C1 segment of cervical spinal cord (tissue), 14 donors: ENCODE results near the gene FEV.

Source experiments
- DNase-seq, 14 donors: peaks; one replicate each; lab custom pipeline; 2025; lab: John Stamatoyannopoulos, UW

The FEV gene

DNA sequence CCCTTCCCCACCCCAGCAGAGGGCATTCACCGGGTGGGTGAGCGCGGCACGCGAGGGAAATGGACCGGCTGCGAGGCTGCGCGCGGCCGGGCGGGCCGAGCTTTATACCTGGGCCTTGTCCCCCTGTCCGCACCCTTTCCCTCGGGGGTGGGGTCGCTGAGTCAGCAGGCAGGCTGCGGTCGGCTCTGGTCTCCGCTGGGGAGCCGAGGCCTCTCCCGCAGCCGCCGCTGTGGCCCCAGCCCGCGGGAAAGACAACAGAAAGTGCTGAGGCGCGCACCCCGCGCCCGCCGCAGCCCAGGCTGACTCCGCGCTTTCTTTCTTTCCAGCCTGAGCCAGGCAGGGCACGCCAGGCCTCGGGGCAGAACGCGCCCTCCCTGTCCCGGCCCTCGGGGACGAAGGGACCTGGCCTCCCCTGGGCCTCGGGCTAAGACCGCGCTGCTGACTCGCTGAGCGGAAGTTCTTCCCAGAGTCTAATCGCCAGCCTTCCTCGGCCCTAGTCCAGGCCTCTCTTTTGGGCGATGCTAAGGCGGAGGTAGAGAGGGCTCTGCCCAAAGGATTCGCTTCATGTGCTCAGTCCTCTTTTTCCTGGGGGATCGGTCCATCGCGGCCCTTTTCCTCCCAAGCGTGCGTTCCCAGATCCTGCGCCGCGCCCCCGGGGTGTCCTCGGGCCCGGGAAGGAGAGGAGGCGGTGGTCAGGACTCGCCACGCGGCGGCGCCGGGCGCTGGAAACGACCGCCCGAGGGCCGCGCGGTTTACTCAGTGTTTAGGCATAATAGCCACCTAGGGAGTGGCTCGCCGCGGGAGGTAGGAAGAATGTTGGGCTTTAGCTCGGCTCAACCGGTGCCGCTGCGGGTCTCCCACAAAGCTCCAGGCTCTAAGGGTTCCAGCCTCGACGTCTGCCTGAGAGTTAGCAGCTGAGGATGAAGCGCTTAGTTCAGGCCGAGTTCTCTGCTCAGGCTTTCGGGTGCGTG lies 8.6 kb upstream of the FEV start, which contains the start of gene CRYBA2:
CRYBA2 (minus strand) TSS at position 78 of the 971 bp plus-strand sequence. CDS start 246 bp downstream, outside the sequence.
- no peak for DNase-seq

DNA sequence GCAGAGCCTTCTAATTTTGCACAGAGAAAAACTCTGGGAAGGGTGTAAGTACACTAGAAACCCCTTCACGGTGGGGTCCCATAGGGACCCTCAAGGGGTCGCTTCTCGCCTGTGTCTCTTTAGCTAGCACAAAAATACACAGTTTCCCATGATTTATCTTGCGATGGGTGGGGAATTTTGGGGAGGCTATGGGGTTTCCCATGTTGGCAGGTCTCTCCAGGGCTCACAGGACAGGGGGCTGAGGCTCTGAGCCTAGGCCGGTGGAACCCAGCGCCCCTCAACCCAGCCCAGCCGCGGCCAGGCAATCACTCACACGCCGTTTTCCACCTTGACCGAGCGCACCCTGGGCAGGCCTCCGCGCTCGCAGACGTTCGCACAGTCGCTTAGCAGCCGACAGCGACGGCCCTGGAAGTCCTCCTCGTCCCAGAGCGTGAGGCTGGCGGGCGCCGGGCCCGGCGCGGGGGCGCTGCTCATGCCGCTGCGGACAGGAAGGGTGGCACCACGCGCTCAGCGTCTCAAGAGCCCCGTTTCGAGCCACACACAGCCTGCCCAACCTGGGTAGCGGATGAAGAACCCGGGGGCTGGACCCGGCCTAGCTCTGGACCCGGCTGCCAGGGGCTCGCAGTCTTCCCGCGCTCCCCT lies 7.8 kb upstream of the FEV start:
- no peak for DNase-seq

GRCh38 chr2:218992196-218992595 lies 7.2 kb upstream of the FEV start:
- no peak for DNase-seq

DNA sequence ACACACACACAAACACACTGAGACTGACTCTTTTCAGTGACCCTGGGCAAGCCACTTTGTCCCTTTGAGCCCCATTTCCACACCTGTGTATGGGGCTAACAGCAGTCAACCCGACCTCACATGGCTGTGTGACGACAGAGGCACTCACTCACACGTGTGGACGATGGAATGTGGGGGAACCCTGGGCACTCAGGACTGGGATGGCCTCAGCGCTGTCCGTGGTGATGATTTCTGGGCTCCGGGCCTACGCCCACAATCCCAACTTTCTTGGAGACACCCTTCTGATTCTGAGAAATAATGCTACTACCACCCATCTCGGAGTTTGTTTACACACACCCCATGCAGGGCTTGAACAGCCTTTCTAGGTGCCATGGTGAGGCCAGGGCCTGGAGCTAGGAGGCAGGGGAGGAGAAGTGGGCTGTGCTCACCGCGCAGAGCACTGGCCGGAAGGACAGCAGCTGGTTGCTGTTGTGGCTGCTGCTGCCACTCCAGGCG lies 6.7 kb upstream of the FEV start:
- no peak for DNase-seq

DNA sequence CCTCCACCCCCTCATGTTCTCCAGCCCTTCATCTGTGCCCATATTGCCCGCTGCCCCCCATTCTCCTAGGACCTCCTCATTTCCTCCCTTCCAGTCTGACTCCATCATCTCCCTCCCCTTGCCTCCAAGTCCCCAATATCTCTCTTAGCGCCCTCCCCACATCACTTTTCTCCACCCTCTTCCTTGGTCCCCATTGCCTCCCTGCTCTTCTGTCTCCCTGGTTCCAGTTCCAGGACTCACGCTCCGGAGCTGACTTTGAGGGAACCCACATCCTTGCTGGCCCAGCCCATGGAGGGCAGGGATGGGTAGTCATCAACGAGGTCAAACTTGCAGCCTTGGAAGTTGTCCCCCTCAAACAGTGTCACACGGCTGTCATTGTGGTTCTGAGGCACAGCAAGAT lies 5.6 kb upstream of the FEV start:
- DNase-seq, result no peak

GRCh38 chr2:218990052-218990451 lies 5.1 kb upstream of the FEV start:
- no peak for DNase-seq

GRCh38 chr2:218988650-218989049 lies 3.7 kb upstream of the FEV start:
- no peak for DNase-seq

DNA sequence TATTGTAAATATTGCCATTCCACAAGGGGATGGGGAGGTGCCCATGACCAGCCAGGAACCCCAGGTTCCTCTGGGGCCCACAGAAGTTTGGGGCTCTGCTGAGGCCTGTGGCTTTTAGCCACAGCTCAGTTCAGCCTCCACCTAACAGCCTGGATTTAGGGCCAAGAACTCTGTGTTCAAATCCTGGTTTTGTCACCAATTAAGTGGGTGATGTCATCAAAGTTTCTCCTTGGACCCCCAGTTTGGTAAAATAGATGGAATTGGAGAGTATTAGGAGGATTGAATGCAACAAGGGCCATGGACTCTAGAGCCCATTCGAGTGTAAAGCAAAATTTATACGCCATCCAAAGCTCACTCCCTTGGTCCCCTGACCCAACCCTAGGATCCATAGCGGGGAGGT lies 3.2 kb upstream of the FEV start:
- DNase-seq, result no peak

DNA sequence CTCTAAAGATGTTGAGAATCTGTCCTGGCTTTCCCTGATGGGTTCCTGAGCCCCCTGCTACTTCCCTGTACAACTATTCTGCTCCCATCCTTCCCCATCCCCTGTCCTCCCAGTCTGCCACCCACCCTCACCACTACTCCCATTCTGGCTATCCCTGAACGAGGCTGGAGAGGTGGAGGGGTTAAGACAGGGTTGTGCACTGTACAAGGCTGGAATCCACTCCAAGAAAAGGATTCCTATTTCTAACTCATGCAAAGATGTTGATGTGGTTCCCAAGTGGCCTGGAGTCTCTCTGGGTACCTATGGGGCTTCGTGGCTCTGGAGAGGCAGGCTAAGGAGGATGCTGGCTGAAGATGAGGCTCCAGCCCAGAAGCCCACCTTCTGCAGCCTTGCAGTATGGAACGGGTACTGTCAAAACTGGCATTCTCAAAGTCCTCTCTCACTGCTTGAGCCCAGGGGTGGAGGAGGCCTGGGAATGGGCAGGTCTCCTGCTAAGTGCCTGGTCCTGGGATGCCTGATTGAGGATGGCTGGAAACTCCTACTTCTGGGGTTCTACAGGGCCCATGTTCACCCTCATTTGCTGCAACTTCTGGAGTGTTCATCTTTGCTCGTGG lies 1.3 kb upstream of the FEV start:
- no peak for DNase-seq

DNA sequence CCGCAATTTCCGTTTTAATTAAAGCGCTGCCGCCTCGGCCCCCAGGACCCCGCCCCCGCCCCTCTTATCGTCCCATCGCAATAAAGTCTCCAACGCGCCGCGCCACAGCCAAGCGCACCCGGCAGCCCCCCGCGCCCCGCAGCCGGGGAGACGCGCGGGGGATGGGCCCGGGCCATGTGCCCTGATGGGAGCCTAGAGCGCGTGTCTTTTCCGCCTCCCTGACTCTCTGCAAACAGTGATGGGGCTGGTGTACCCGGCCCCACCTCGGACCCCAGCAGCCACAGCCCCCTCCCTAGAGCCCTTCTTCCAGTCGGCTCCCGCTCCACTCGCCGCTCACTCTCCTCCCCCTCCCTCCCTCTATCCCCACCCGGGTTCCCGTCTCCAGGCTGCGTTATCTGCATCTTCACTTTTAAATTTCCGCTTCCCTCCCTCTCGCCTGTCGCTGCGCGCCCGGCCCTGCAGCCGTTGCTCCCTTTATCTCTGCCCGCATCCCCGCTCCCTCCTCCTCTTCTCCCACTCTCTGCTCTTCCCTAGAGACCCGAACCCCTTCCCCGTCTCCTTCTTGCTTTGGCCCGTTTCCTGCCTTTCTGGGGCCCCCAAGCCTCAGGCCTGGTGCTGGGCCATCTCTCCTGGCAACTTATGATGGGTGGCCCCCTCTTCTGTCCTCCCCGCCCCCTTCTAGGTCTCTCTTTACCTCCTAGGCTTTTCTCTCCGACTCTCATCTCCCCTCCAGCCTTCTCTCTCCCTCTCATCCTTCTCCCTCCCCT lies 524 bp upstream of the FEV start:
- no peak for DNase-seq

DNA sequence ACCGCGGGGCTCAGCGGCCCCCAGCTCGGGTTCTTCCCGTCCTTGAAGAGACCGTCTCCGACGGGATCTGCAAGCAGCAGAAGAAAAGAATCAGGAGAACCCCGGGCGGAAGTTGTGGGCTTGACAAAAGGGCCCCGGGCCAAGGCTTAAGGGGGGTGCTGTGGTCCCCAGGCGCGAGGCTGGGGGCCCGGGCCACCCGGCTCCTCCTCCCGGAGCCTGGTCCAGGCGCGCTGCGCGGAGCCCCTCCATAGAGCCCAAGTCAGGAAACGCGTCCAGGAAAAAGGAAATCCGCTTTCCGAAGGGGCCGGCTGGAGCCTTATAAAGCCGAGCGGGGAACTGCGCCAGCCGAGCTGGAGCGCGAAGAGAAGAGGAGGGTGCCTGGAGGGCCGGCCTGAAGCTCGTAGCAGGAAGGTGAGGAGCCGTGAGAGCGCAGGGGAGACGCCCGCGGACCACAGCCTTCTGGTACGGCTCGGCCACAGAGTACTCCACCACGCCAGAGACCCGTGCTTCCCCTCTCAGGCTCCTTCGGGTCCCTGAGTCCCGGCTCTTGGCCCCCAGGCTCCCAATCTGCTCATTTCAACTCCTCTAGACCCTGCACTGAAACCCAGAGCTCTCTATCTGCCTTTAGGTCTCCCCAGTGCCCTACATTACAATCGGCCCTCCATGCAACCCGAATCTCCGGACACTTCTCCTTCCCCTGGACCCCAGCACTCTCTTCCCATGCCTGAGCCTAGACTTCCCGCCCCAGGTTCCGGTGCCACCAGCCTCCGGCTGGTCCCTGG lies 554 bp downstream of the FEV start:
- DNase-seq, result no peak

DNA sequence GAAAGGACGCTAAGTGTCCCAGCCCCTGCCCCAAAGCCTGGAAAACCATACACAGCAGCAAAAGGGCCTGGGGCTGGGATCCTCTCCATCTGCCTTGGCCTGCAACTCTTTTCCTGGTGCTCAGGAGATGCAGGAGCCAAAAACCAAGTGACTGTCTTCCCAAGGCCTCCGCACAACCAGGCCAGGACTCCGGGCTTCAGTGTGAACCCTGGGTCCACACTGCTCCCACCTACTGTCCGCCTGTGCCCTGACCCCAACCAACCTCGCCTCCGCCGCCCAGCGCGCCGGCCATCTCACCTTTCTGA lies 1.1 kb downstream of the FEV start:
- DNase-seq, result no peak

- no peak for DNase-seq
These were observed 1.6 kb downstream of the FEV start for GRCh38 chr2:218983263-218983933.

- DNase-seq, result no peak
These were observed 2.3 kb downstream of the FEV start for GRCh38 chr2:218982586-218983262.

GRCh38 chr2:218981881-218982585 lies 3.0 kb downstream of the FEV start:
- no peak for DNase-seq

- DNase-seq, result no peak
These were observed 3.5 kb downstream of the FEV start for GRCh38 chr2:218981390-218981880.

- DNase-seq, result no peak
These were observed 4.1 kb downstream of the FEV start for GRCh38 chr2:218980735-218981389.
